Calu3 (cell line): Measurements from ENCODE around the gene KYAT1. TPM values are rescaled to one million over a fixed set of nuclear protein-coding genes. Genes with fewer than 3 reads are reported as not detected.

Experiments
- BruUV-seq: library from RNA; stranded (reverse); fragments of 400-500 nt; replicated peaks from 2 replicates; lab custom pipeline; 2021; lab: Mats Ljungman, UMichigan
- CTCF ChIA-PET: fragments of 300-600 bp; sonication (Branson Sonifier 250); formaldehyde crosslinking; loops from one replicate; lab custom pipeline; 2022; ENCODE audit warnings: antibody characterized with exemption; lab: Charles Lee
- DNase-seq: peaks from one replicate; pipeline ENCODE4 v3.0.0; 2022
- H3K27ac Mint-ChIP-seq: one replicate; pipeline ENCODE4 v1.8.0; 2022; ENCODE audit warnings: mixed read lengths; ENCODE audit not compliant: unreplicated experiment
- H3K27me3 Mint-ChIP-seq: one replicate; pipeline ENCODE4 v1.8.0; 2022; ENCODE audit warnings: mixed read lengths; ENCODE audit not compliant: unreplicated experiment
- H3K36me3 Mint-ChIP-seq: one replicate; pipeline ENCODE4 v1.8.0; 2022; ENCODE audit warnings: mild to moderate bottlenecking, moderate library complexity, mixed read lengths; ENCODE audit not compliant: insufficient read depth, unreplicated experiment
- H3K4me1 Mint-ChIP-seq: one replicate; pipeline ENCODE4 v1.8.0; 2022; ENCODE audit warnings: mild to moderate bottlenecking, low read depth, mixed read lengths; ENCODE audit not compliant: unreplicated experiment
- H3K4me3 Mint-ChIP-seq: one replicate; pipeline ENCODE4 v1.8.0; 2022; ENCODE audit warnings: mild to moderate bottlenecking, low read depth, moderate library complexity, mixed read lengths; ENCODE audit not compliant: unreplicated experiment
- H3K9me3 Mint-ChIP-seq: one replicate; pipeline ENCODE4 v1.8.0; 2022; ENCODE audit warnings: low read depth, mixed read lengths; ENCODE audit not compliant: unreplicated experiment
- CTCF ChIP-seq: fragments of 200-600 bp; IDR thresholded peaks from one replicate; pipeline ENCODE4 v1.8.0; 2022; ENCODE audit warnings: antibody characterized with exemption; ENCODE audit not compliant: unreplicated experiment
- intact Hi-C: fragments of 100-400 bp; cut with micrococcal nuclease; formaldehyde crosslinking; loops from one replicate; pipeline ENCODE4 v1.10.0; 2022; ENCODE audit not compliant: unreplicated experiment
- total RNA-seq: library from RNA; stranded (reverse); gene quantifications from 2 replicates; pipeline ENCODE4 v1.2.3, GENCODE V29; 2022

The KYAT1 gene
- total RNA-seq, 1 experiment from 2014 or later = 4.1 TPM

- CTCF ChIA-PET = interaction anchor here (0.5 to 1.8 kb wide), 3 partner anchors 11 to 190 kb away, joined by 3 to 22 read pairs (median 3); partner anchors contain the start of gene ENDOG
- BruUV-seq = TSS peak; percentile 35
- peak overlapping the region; percentile 90 for H3K27ac Mint-ChIP-seq
- H3K27me3 Mint-ChIP-seq = no peaks in the 10 kb centered on the region
- peak overlapping the region; percentile 99 for H3K4me3 Mint-ChIP-seq
- DNase-seq = no peak
- intact Hi-C loops = no loop called here
- TF ChIP-seq CTCF = no peak
- H3K9me3 Mint-ChIP-seq = no peaks in the 10 kb centered on the region
- H3K36me3 Mint-ChIP-seq = peaks cover 25% of the 10 kb centered on the region
- H3K4me1 Mint-ChIP-seq = peaks cover 9% of the 10 kb centered on the region
Measured at GRCh38 chr9:128828719-128829452, 52.9 kb downstream of the KYAT1 start.

- no peak for TF ChIP-seq CTCF
- Mint-ChIP-seq H3K9me3 (no peaks in the 10 kb centered on the region), H3K36me3 (peaks cover 25% of the 10 kb centered on the region), H3K27ac (no peak overlapping the region), H3K27me3 (no peaks in the 10 kb centered on the region), H3K4me1 (peaks cover 9% of the 10 kb centered on the region), H3K4me3 (peak overlapping the region; percentile 99)
- intact Hi-C loops = no loop called here
- CTCF ChIA-PET = no interaction called here
- DNase-seq = no peak
- BruUV-seq = no TSS peak
Measured at GRCh38 chr9:128828267-128828666, 53.5 kb downstream of the KYAT1 start.

GRCh38 chr9:128825923-128826700 is 55.6 kb downstream of the KYAT1 start:
- CTCF ChIA-PET = no interaction called here
- Mint-ChIP-seq H3K27me3 (no peaks in the 10 kb centered on the region), H3K4me3 (no peak overlapping the region), H3K9me3 (no peaks in the 10 kb centered on the region), H3K27ac (no peak overlapping the region), H3K36me3 (peaks cover 40% of the 10 kb centered on the region), H3K4me1 (peaks cover 9% of the 10 kb centered on the region)
- intact Hi-C loops = no loop called here
- no peak for TF ChIP-seq CTCF
- DNase-seq = no peak
- BruUV-seq = no TSS peak

GRCh38 chr9:128824911-128825310 is 56.8 kb downstream of the KYAT1 start:
- Mint-ChIP-seq H3K27ac (no peak overlapping the region), H3K27me3 (no peaks in the 10 kb centered on the region), H3K4me1 (peaks cover 9% of the 10 kb centered on the region), H3K36me3 (peaks cover 45% of the 10 kb centered on the region), H3K9me3 (no peaks in the 10 kb centered on the region), H3K4me3 (no peak overlapping the region)
- no peak for TF ChIP-seq CTCF
- intact Hi-C loops = no loop called here
- no peak for DNase-seq
- no TSS peak for BruUV-seq
- CTCF ChIA-PET = no interaction called here
